Stimulated activated CD8-positive, alpha-beta memory T cell treated with anti-CD3 and anti-CD28 coated beads, Interleukin-7, amount 100 ng/mL, for 24 hours (primary cell): ENCODE data around the gene UBFD1.
"Not testable (repeated sequence)": the region's sequence is repeated elsewhere in the genome, so short reads cannot be mapped to it uniquely, and the experiment has no call there.

Experiments
- DNase-seq: peaks from one replicate; pipeline ENCODE4 v3.0.0-alpha.2; 2020; ENCODE audit warnings: low read depth

UBFD1 gene

GRCh38 chr16:23527961-23528643, 29.4 kb upstream of the UBFD1 start:
- DNase-seq, result no peak

- DNase-seq, result no peak
Observed at GRCh38 chr16:23528644-23529310, 28.8 kb upstream of the UBFD1 start.

- DNase-seq, result no peak
Observed at GRCh38 chr16:23530062-23530461, 27.5 kb upstream of the UBFD1 start.

GRCh38 chr16:23532448-23532847, 25.1 kb upstream of the UBFD1 start:
- no peak for DNase-seq

- DNase-seq, result no peak
Observed at GRCh38 chr16:23534868-23535860, 22.4 kb upstream of the UBFD1 start.

GRCh38 chr16:23535901-23536300, 21.6 kb upstream of the UBFD1 start:
- no peak for DNase-seq

- no peak for DNase-seq
Observed at GRCh38 chr16:23537390-23537789, 20.1 kb upstream of the UBFD1 start.

- no peak for DNase-seq
Observed at GRCh38 chr16:23538919-23539278, 18.6 kb upstream of the UBFD1 start.

- DNase-seq, result no peak
Observed at GRCh38 chr16:23539984-23540816, 17.3 kb upstream of the UBFD1 start.

GRCh38 chr16:23540817-23541178, 16.7 kb upstream of the UBFD1 start:
- DNase-seq, result not testable (repeated sequence)

- DNase-seq, result no peak
Observed at GRCh38 chr16:23544436-23544835, 13.1 kb upstream of the UBFD1 start.

- DNase-seq, result no peak
Observed at GRCh38 chr16:23549938-23550337, 7.6 kb upstream of the UBFD1 start.

- no peak for DNase-seq
Observed at GRCh38 chr16:23552161-23552560, 5.4 kb upstream of the UBFD1 start.

GRCh38 chr16:23554536-23554935, 3.0 kb upstream of the UBFD1 start:
- no peak for DNase-seq

- peak; percentile 13 for DNase-seq
Observed at GRCh38 chr16:23557779-23558702, 514 bp downstream of the UBFD1 start.

GRCh38 chr16:23561586-23561985, 4.1 kb downstream of the UBFD1 start:
- DNase-seq, result no peak

GRCh38 chr16:23562505-23562904, 5.0 kb downstream of the UBFD1 start:
- DNase-seq, result no peak

GRCh38 chr16:23563186-23563585, 5.7 kb downstream of the UBFD1 start:
- DNase-seq, result no peak

GRCh38 chr16:23564575-23565363, 7.2 kb downstream of the UBFD1 start:
- no peak for DNase-seq

GRCh38 chr16:23566724-23567123, 9.2 kb downstream of the UBFD1 start:
- no peak for DNase-seq
